CD14-positive monocyte (primary cell): ENCODE measurements around the gene FAF2. TPM values are rescaled to one million over a fixed set of nuclear protein-coding genes. Genes with fewer than 3 reads are reported as not detected.
A peak's percentile ranks its signal among the peaks of the same experiment; 100 is the strongest.

Source experiments
- DNase-seq, 3 donors: peaks; one replicate each; pipeline ENCODE4 v3.0.0-alpha.2; 2011 to 2022
- H2AFZ ChIP-seq: 2 replicates; pipeline ENCODE4 v1.6.0; 2012; ENCODE audit warnings: mild to moderate bottlenecking, low read depth, low read length, inconsistent platforms; ENCODE audit not compliant: insufficient read depth, poor library complexity, severe bottlenecking
- H3K27ac ChIP-seq, 2 donors: 1 replicate in 1 of 2; 2 replicates in 1 of 2; pipeline ENCODE4 v1.5.1; 2012 to 2013; ENCODE audit warnings: low read length in 2 of 2, control low read depth in 1 of 2, inconsistent platforms in 1 of 2, low read depth in 1 of 2, mild to moderate bottlenecking in 1 of 2
- H3K27me3 ChIP-seq, 2 donors: one replicate each; pipeline versions ENCODE4 v1.6.0 to v1.6.1; 2011 to 2013; ENCODE audit warnings: low read length in 2 of 2; ENCODE audit not compliant: control insufficient read depth in 2 of 2, insufficient read depth in 2 of 2
- H3K36me3 ChIP-seq, 2 donors: replicated peaks in 1 of 2; 1 replicate in 1 of 2; 2 replicates in 1 of 2; pipeline versions ENCODE4 v1.5.1 to v1.6.1; 2012 to 2013; ENCODE audit warnings: low read length in 2 of 2, control low read depth in 1 of 2, inconsistent platforms in 1 of 2, mild to moderate bottlenecking in 1 of 2; ENCODE audit not compliant: insufficient read depth in 2 of 2, control insufficient read depth in 1 of 2
- H3K4me1 ChIP-seq, 2 donors: 1 replicate in 1 of 2; 2 replicates in 1 of 2; pipeline versions ENCODE4 v1.5.1 to v1.6.1; 2012 to 2013; ENCODE audit warnings: low read length in 2 of 2, control low read depth in 1 of 2, inconsistent platforms in 1 of 2, mild to moderate bottlenecking in 1 of 2, moderate library complexity in 1 of 2; ENCODE audit not compliant: insufficient read depth in 2 of 2, control insufficient read depth in 1 of 2
- H3K4me2 ChIP-seq: replicated peaks from 2 replicates; pipeline ENCODE3; 2012; ENCODE audit warnings: low read length, moderate library complexity, mild to moderate bottlenecking; ENCODE audit not compliant: poor library complexity, severe bottlenecking; ENCODE audit errors: extremely low read depth
- H3K4me3 ChIP-seq, 3 experiments: fragments of 200-600 bp in 1 of 3; sonication (generic) in 1 of 3; replicated peaks in 1 of 3; 1 replicate in 2 of 3; 2 replicates in 1 of 3; pipeline ENCODE4 v1.5.1; 2011 to 2013; ENCODE audit warnings: low read length in 3 of 3, mild to moderate bottlenecking in 3 of 3, control low read depth in 2 of 3, low read depth in 2 of 3, inconsistent platforms in 1 of 3, moderate library complexity in 1 of 3
- H3K79me2 ChIP-seq: 2 replicates; pipeline ENCODE4 v1.6.0; 2012; ENCODE audit warnings: mild to moderate bottlenecking, control low read depth, inconsistent platforms, low read length, moderate library complexity; ENCODE audit not compliant: insufficient read depth
- H3K9ac ChIP-seq: 2 replicates; pipeline ENCODE4 v1.6.0; 2017; ENCODE audit warnings: low read length, mild to moderate bottlenecking; ENCODE audit not compliant: insufficient read depth, poor library complexity, severe bottlenecking
- H3K9me3 ChIP-seq, 2 donors: replicated peaks in 1 of 2; 1 replicate in 1 of 2; 2 replicates in 1 of 2; pipeline versions ENCODE4 v1.5.1 to v1.6.1; 2012 to 2013; ENCODE audit warnings: low read length in 2 of 2, control low read depth in 1 of 2; ENCODE audit not compliant: control insufficient read depth in 1 of 2, insufficient read depth in 1 of 2
- H4K20me1 ChIP-seq: 2 replicates; pipeline ENCODE4 v1.6.0; 2012; ENCODE audit warnings: mild to moderate bottlenecking, low read length, control low read depth, moderate library complexity; ENCODE audit not compliant: insufficient read depth
- H3K27ac Mint-ChIP-seq, 7 donors: one replicate each; pipeline ENCODE4 v1.8.0; 2020; ENCODE audit warnings: mild to moderate bottlenecking in 7 of 7, mixed read lengths in 7 of 7, moderate library complexity in 6 of 7, inconsistent platforms in 2 of 7
- H3K27me3 Mint-ChIP-seq, 3 donors: one replicate each; pipeline ENCODE4 v1.8.0; 2021 to 2022; ENCODE audit warnings: low read depth in 3 of 3, mild to moderate bottlenecking in 3 of 3, mixed read lengths in 3 of 3, moderate library complexity in 3 of 3, inconsistent platforms in 1 of 3
- H3K36me3 Mint-ChIP-seq, 2 donors: one replicate each; pipeline ENCODE4 v1.8.0; 2020; ENCODE audit warnings: mixed read lengths in 2 of 2, inconsistent platforms in 1 of 2, mild to moderate bottlenecking in 1 of 2
- H3K4me1 Mint-ChIP-seq: one replicate; pipeline ENCODE4 v1.8.0; 2020; ENCODE audit warnings: mild to moderate bottlenecking, mixed read lengths
- H3K4me3 Mint-ChIP-seq, 2 donors: one replicate each; pipeline ENCODE4 v1.8.0; 2020; ENCODE audit warnings: mild to moderate bottlenecking in 2 of 2, mixed read lengths in 2 of 2, moderate library complexity in 1 of 2
- H3K9me3 Mint-ChIP-seq, 7 donors: one replicate each; pipeline ENCODE4 v1.8.0; 2020 to 2022; ENCODE audit warnings: mixed read lengths in 7 of 7, mild to moderate bottlenecking in 6 of 7, moderate library complexity in 6 of 7, inconsistent platforms in 2 of 7
- WGBS: methylation state at CpG from one replicate; pipeline ENCODE4 v1.1.5; 2013; ENCODE audit warnings: missing lambda C conversion rate; ENCODE audit not compliant: insufficient coverage; 5-methylcytosine and 5-hydroxymethylcytosine counted together
- intact Hi-C, 2 donors: fragments of 100-400 bp; cut with micrococcal nuclease; formaldehyde crosslinking; loops; one replicate each; pipeline versions ENCODE4 v1.15.0 to v1.15.1; 2023
- polyA plus RNA-seq, 3 donors: library from polyadenylated mRNA; depleted of rRNA in 1 of 3; unstranded in 2 of 3; stranded (reverse) in 1 of 3; fragments of 300-500 nt in 2 of 3; fragments of >200 nt in 1 of 3; fragmentation: Illumina TruSeq in 2 of 3; gene quantifications; 1 replicate in 2 of 3; 2 replicates in 1 of 3; pipeline ENCODE4 v1.2.3, GENCODE V29; 2012 to 2021
- TF ChIP-seq, protein P1 (sequence below): fragments of 200-600 bp; IDR thresholded peaks from one replicate; pipeline ENCODE4 v1.8.0; 2022; ENCODE audit warnings: antibody characterized with exemption, mild to moderate bottlenecking

FAF2 gene
- polyA plus RNA-seq, 3 donors = 11.5 to 14.8 (median 12.2) TPM

DNA sequence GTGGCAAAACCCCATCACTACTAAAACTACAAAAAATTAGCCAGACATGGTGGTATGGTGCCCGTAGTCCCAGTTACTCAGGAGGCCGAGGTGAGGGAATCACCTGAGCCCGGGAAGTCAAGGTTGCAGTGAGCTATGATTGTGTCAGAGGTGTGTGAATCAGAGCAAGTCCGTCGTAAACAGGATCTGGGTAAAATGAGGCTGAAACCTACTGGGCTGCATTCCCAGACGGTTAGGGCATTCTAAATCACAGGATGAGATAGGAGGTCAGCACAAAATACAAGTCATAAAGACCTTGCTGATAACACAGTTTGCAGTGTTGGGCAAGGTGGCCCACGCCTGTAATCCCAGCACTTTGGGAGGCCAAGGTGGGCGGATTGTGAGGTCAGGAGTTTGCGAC lies 29.9 kb upstream of the FAF2 start:
- no peak overlapping the region for H3K27ac ChIP-seq
- H4K20me1 ChIP-seq = peaks cover 7% of the 10 kb centered on the region
- Mint-ChIP-seq H3K9me3 (peaks cover 0 to 11% (median 7%) of the 10 kb centered on the region in 7 donors), H3K27me3 (peaks cover 2 to 5% (median 2%) of the 10 kb centered on the region in 3 donors), H3K36me3 (peaks cover 0 to 4% of the 10 kb centered on the region in 2 donors), H3K4me3 (no peak overlapping the region), H3K27ac (peak overlapping the region in 2 of 7 donors; percentile 0 to 42), H3K4me1 (peaks cover 31% of the 10 kb centered on the region)
- H3K79me2 ChIP-seq = peaks cover 27% of the 10 kb centered on the region
- H3K9ac ChIP-seq = no peak overlapping the region
- no peak for DNase-seq
- no peaks in the 10 kb centered on the region for H3K27me3 ChIP-seq
- H3K9me3 ChIP-seq = no peaks in the 10 kb centered on the region
- H3K36me3 ChIP-seq = no peaks in the 10 kb centered on the region
- H3K4me3 ChIP-seq = no peak overlapping the region
- 88% methylated on average over 3 of the region's 9 CpGs for WGBS
- no peak overlapping the region for H3K4me2 ChIP-seq
- H2AFZ ChIP-seq = no peak overlapping the region
- TF ChIP-seq, protein P1, sequence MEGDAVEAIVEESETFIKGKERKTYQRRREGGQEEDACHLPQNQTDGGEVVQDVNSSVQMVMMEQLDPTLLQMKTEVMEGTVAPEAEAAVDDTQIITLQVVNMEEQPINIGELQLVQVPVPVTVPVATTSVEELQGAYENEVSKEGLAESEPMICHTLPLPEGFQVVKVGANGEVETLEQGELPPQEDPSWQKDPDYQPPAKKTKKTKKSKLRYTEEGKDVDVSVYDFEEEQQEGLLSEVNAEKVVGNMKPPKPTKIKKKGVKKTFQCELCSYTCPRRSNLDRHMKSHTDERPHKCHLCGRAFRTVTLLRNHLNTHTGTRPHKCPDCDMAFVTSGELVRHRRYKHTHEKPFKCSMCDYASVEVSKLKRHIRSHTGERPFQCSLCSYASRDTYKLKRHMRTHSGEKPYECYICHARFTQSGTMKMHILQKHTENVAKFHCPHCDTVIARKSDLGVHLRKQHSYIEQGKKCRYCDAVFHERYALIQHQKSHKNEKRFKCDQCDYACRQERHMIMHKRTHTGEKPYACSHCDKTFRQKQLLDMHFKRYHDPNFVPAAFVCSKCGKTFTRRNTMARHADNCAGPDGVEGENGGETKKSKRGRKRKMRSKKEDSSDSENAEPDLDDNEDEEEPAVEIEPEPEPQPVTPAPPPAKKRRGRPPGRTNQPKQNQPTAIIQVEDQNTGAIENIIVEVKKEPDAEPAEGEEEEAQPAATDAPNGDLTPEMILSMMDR = no peak
- H3K4me1 ChIP-seq = peaks cover 16 to 23% of the 10 kb centered on the region in 2 donors
- intact Hi-C loops = loop anchor here (5.0 to 10.0 kb wide), 3 partner anchors 117 to 1717 kb away; partner anchors contain the start of genes RMND5B (in 1 of the 2) and RNF44 (in 1 of the 2)

DNA sequence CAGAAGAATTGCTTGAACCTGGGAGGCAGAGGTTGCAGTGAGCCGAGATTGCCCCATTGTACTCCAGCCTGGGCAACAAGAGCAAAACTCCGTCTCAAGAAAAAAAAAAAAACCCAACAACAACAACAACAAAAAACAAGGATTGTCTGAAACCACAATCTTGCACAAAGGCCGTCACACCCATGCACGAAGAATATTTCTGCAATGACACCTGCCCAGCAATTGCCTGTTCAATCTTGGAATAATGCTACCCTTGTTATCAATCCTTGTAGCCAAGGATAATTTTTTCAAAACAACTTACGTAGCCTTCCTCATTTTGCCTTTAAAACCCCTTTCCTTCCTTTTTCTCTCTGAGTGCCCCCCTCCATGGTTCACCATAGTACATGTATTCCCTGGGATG lies 28.1 kb upstream of the FAF2 start:
- TF ChIP-seq, protein P1 = no peak
- no peak overlapping the region for H3K4me3 Mint-ChIP-seq
- Histone ChIP-seq H3K4me1 (peaks cover 19 to 22% of the 10 kb centered on the region in 2 donors), H3K9me3 (no peaks in the 10 kb centered on the region), H3K4me3 (no peak overlapping the region), H3K4me2 (no peak overlapping the region), H3K9ac (no peak overlapping the region), H4K20me1 (no peaks in the 10 kb centered on the region), H2AFZ (no peak overlapping the region), H3K36me3 (no peaks in the 10 kb centered on the region), H3K27me3 (no peaks in the 10 kb centered on the region), H3K27ac (no peak overlapping the region), H3K79me2 (peaks cover 11% of the 10 kb centered on the region)
- no peak overlapping the region for H3K27ac Mint-ChIP-seq
- no peak for DNase-seq
- intact Hi-C loops = no loop called here
- peaks cover 2 to 5% (median 2%) of the 10 kb centered on the region in 3 donors for H3K27me3 Mint-ChIP-seq
- 68% methylated on average over 5 of the region's 5 CpGs for WGBS
- no peaks in the 10 kb centered on the region for H3K36me3 Mint-ChIP-seq
- peaks cover 24% of the 10 kb centered on the region for H3K4me1 Mint-ChIP-seq
- peaks cover 0 to 14% (median 8%) of the 10 kb centered on the region in 7 donors for H3K9me3 Mint-ChIP-seq
